A549 (cell line): ENCODE results near the gene INPP5A. TPM values are rescaled to one million over a fixed set of nuclear protein-coding genes. Genes with fewer than 3 reads are reported as not detected.

Experiments used
- ATAC-seq, 2 experiments: fragments of 200-7000 bp in 1 of 2; fragments of >200 bp in 1 of 2; cut with Nextera tagmentation in 1 of 2; cut with Tn5 transposase in 1 of 2; 3 replicates each; pipeline versions ENCODE4 v1.8.0 to v1.9.1; 2018 to 2020; ENCODE audit warnings: mild to moderate bottlenecking in 1 of 2, moderate library complexity in 1 of 2
- CTCF ChIA-PET: fragments of 300-600 bp; sonication (Branson Sonifier 250); formaldehyde crosslinking; extraction: SDS; loops from one replicate; lab custom pipeline; 2021; ENCODE audit warnings: antibody characterized with exemption, inconsistent platforms; lab: Yijun Ruan, JAX
- POLR2A ChIA-PET: fragments of 350-600 bp; formaldehyde crosslinking; extraction: SDS; loops from one replicate; lab custom pipeline; 2021; ENCODE audit warnings: antibody characterized with exemption, inconsistent platforms; lab: Yijun Ruan, JAX
- DNase-seq, 2 experiments: peaks; one replicate each; pipeline versions ENCODE4 v3.0.0 to v3.0.0-alpha.2; 2011 to 2016; ENCODE audit warnings: low read depth in 1 of 2, low spot score in 1 of 2
- FAIRE-seq: peaks from 2 replicates; lab custom pipeline; 2011; peaks lifted over from hg19 to GRCh38; lab: Jason Lieb, UNC
- H3K27ac ChIP-seq, 2 experiments: fragments of >200 bp; sonication (Bioruptor Twin); formaldehyde crosslinking; 3 replicates each; pipeline ENCODE4 v1.5.1; 2016 to 2017
- H3K4me1 ChIP-seq: fragments of >200 bp; sonication (Bioruptor Twin); formaldehyde crosslinking; 3 replicates; pipeline ENCODE4 v1.6.1; 2016
- H3K4me2 ChIP-seq: fragments of >200 bp; sonication (Bioruptor Twin); formaldehyde crosslinking; 3 replicates; pipeline ENCODE4 v1.6.1; 2016
- H3K4me3 ChIP-seq: fragments of >200 bp; sonication (Bioruptor Twin); formaldehyde crosslinking; 3 replicates; pipeline ENCODE4 v1.5.1; 2016
- H3K9me3 ChIP-seq: fragments of >200 bp; sonication (Bioruptor Twin); formaldehyde crosslinking; 3 replicates; pipeline ENCODE4 v1.6.1; 2016
- BHLHE40 ChIP-seq: IDR thresholded peaks from 2 replicates; pipeline ENCODE4 v1.6.1; 2012; ENCODE audit warnings: low read depth, low read length, inconsistent platforms
- CEBPB ChIP-seq, 2 experiments: fragments of >200 bp in 1 of 2; sonication (Bioruptor Twin) in 1 of 2; formaldehyde crosslinking in 1 of 2; IDR thresholded peaks; 2 replicates each; pipeline ENCODE4 v1.6.1; 2012 to 2016
- EHF ChIP-seq: fragments of 250-450 bp; sonication (Bioruptor Pico); IDR thresholded peaks from 2 replicates; pipeline ENCODE4 v1.5.0; 2020; ENCODE audit warnings: mild to moderate bottlenecking
- ESRRA ChIP-seq: fragments of 150-350 bp; IDR thresholded peaks from 2 replicates; pipeline ENCODE4 v1.6.1; 2014; ENCODE audit warnings: mild to moderate bottlenecking, low read length, borderline replicate concordance
- FOSL2 ChIP-seq, 2 experiments: fragments of 450-650 bp in 1 of 2; fragments of >200 bp in 1 of 2; sonication (Bioruptor Twin) in 1 of 2; formaldehyde crosslinking; IDR thresholded peaks; 2 replicates each; pipeline versions ENCODE4 v1.5.0 to v1.6.1; 2016 to 2020; ENCODE audit warnings: mild to moderate bottlenecking in 1 of 2, moderate library complexity in 1 of 2
- FOXS1 ChIP-seq: fragments of 250-450 bp; sonication (Bioruptor Pico); IDR thresholded peaks from 2 replicates; pipeline ENCODE4 v1.5.0; 2020; ENCODE audit warnings: mild to moderate bottlenecking, moderate library complexity
- HEYL ChIP-seq: fragments of 250-450 bp; sonication (Bioruptor Pico); IDR thresholded peaks from 2 replicates; pipeline ENCODE4 v1.8.0; 2021; ENCODE audit warnings: mild to moderate bottlenecking, moderate library complexity
- HMGXB4 ChIP-seq: fragments of 250-450 bp; sonication (Bioruptor Pico); IDR thresholded peaks from 2 replicates; pipeline ENCODE4 v1.5.0; 2021; ENCODE audit warnings: mild to moderate bottlenecking, moderate library complexity, borderline replicate concordance
- HOXB13 ChIP-seq: fragments of 250-450 bp; sonication (Bioruptor Pico); IDR thresholded peaks from 2 replicates; pipeline ENCODE4 v1.5.0; 2020; ENCODE audit warnings: low read depth, mild to moderate bottlenecking, moderate library complexity
- HOXB5 ChIP-seq: fragments of 250-450 bp; sonication (Bioruptor Pico); IDR thresholded peaks from 2 replicates; pipeline ENCODE4 v1.5.0; 2020; ENCODE audit warnings: mild to moderate bottlenecking, moderate library complexity
- MAZ ChIP-seq: fragments of 150-350 bp; IDR thresholded peaks from 2 replicates; pipeline ENCODE4 v1.6.1; 2014; ENCODE audit warnings: antibody characterized with exemption, low read depth, low read length, borderline replicate concordance
- NPAS2 ChIP-seq: fragments of 250-450 bp; sonication (Bioruptor Pico); IDR thresholded peaks from 2 replicates; pipeline ENCODE4 v1.8.0; 2022; ENCODE audit warnings: mild to moderate bottlenecking, moderate library complexity, borderline replicate concordance
- PBX3 ChIP-seq: IDR thresholded peaks from 2 replicates; pipeline ENCODE4 v1.6.1; 2012
- PHF8 ChIP-seq: fragments of 200-600 bp; sonication (generic); IDR thresholded peaks from 2 replicates; pipeline ENCODE4 v1.6.1; 2016; ENCODE audit warnings: low read depth, mild to moderate bottlenecking, antibody characterized with exemption, moderate library complexity, borderline replicate concordance
- RAD21 ChIP-seq, 2 experiments: fragments of >200 bp in 1 of 2; sonication (Bioruptor Twin) in 1 of 2; formaldehyde crosslinking in 1 of 2; IDR thresholded peaks in 1 of 2; conservative IDR thresholded peaks in 1 of 2; 2 replicates in 1 of 2; 3 replicates in 1 of 2; pipeline ENCODE4 v1.6.1; 2012 to 2018; ENCODE audit warnings: inconsistent platforms in 1 of 2
- SMC3 ChIP-seq: fragments of >200 bp; sonication (Bioruptor Twin); formaldehyde crosslinking; IDR thresholded peaks from 3 replicates; pipeline ENCODE4 v1.6.1; 2018; ENCODE audit warnings: inconsistent platforms
- TFCP2L1 ChIP-seq: fragments of 250-450 bp; sonication (Bioruptor Pico); IDR thresholded peaks from 2 replicates; pipeline ENCODE4 v1.5.0; 2021; ENCODE audit warnings: mild to moderate bottlenecking
- ZFP36 ChIP-seq: fragments of 450-650 bp; IDR thresholded peaks from 2 replicates; pipeline ENCODE4 v1.6.1; 2014; ENCODE audit warnings: borderline replicate concordance; ENCODE audit not compliant: partially characterized antibody
- ZNF302 ChIP-seq: fragments of 250-450 bp; sonication (Bioruptor Pico); IDR thresholded peaks from 2 replicates; pipeline ENCODE4 v1.9.0; 2021; ENCODE audit warnings: inconsistent platforms, mild to moderate bottlenecking, moderate library complexity
- WGBS: methylation state at CpG from one replicate; pipeline ENCODE4 v1.1.6; 2017; ENCODE audit errors: missing lambda C conversion rate; 5-methylcytosine and 5-hydroxymethylcytosine counted together
- polyA plus RNA-seq, 4 experiments: library from polyadenylated mRNA; depleted of rRNA in 3 of 4; stranded (reverse); fragments of >200 nt; fragmentation: RNase III in 1 of 4; extraction: RNeasy Plus Mini Kit Qiagen cat#74134 plus additional on column Dnase treatment in 1 of 4; gene quantifications; 2 replicates in 3 of 4; 3 replicates in 1 of 4; pipeline ENCODE4 v1.2.3, GENCODE V29; 2011 to 2017
- TF ChIP-seq, protein P1 (sequence below): fragments of >200 bp; sonication (Bioruptor Twin); formaldehyde crosslinking; IDR thresholded peaks from 3 replicates; pipeline ENCODE4 v1.5.1; 2016
- TF ChIP-seq, protein P2 (sequence below): IDR thresholded peaks from 2 replicates; pipeline ENCODE4 v1.6.1; 2012

INPP5A gene
- polyA plus RNA-seq, 2 of the 4 experiments (the other 2 are of a cell fraction) = 13.7 to 15.1 TPM

GRCh38 chr10:132536877-132537683 is 507 bp upstream of the INPP5A start (continued):
- TF ChIP-seq ZNF302 (no peak), HMGXB4 (CRISPR knock-in tag) (no peak), HOXB13 (no peak), HEYL (no peak), FOSL2 (IDR thresholded peaks at IDR 0.05) (no peak), FOSL2 (CRISPR knock-in tag; IDR thresholded peaks at IDR 0.05) (peak; percentile 63; the same call in 1 of the 2 replicates), BHLHE40 (no peak), HOXB5 (CRISPR knock-in tag) (0 out of 2 replicates have a peak, but pooled peaks have one; percentile 43), PHF8 (peak; percentile 67; the same call in 1 of the 2 replicates)
- TF ChIP-seq, protein P1, sequence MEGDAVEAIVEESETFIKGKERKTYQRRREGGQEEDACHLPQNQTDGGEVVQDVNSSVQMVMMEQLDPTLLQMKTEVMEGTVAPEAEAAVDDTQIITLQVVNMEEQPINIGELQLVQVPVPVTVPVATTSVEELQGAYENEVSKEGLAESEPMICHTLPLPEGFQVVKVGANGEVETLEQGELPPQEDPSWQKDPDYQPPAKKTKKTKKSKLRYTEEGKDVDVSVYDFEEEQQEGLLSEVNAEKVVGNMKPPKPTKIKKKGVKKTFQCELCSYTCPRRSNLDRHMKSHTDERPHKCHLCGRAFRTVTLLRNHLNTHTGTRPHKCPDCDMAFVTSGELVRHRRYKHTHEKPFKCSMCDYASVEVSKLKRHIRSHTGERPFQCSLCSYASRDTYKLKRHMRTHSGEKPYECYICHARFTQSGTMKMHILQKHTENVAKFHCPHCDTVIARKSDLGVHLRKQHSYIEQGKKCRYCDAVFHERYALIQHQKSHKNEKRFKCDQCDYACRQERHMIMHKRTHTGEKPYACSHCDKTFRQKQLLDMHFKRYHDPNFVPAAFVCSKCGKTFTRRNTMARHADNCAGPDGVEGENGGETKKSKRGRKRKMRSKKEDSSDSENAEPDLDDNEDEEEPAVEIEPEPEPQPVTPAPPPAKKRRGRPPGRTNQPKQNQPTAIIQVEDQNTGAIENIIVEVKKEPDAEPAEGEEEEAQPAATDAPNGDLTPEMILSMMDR = peak; percentile 35; the same call in 2 of the 3 replicates

DNA sequence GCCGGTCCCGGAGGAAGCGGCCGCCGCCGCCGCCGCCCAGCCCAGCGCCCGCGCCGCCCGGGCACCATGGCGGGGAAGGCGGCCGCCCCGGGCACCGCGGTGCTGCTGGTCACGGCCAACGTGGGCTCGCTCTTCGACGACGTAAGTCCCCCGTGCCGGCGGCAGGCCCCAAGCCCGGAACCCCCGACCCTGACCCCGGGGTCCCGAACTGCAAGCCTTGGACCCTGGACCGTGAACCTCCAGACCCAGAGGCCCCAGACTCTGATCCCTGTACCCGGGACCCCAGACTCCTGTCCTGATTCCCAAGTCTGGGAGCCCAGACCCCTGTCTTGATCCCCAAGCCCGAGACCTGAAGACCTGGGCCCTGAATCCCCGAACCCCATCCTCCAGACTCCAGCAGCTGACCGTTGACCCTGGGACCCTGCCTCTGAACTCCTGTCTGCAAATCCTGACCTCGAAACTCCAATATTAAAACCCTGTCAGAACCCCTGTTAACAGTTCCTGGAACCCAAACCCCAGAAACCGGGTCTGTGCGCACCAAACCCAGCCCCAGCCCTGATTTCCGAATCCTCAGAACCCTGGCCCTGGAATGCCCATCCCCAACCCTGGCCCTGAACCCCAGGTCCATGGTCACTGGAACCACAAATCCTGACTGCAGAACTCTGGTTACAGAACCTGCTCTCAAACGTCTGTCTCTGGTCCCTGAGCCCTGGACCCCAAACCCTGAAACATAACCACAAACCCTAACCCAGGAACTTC is 623 bp downstream of the INPP5A start:
- Histone ChIP-seq H3K4me3 (peak overlapping the region; percentile 79), H3K4me1 (peaks cover 20% of the 10 kb centered on the region), H3K9me3 (no peaks in the 10 kb centered on the region), H3K27ac (peak overlapping the region; percentile 84 to 93), H3K4me2 (peak overlapping the region; percentile 96)
- FAIRE-seq (no peak), DNase-seq (no peak), ATAC-seq (peak in 1 of 2 experiments; percentile 5; a peak in 2 of 6 replicates)
- POLR2A ChIA-PET = no interaction called here
- no peak for TF ChIP-seq ESRRA
- TF ChIP-seq CEBPB (IDR thresholded peaks at IDR 0.05) = no peak
- TF ChIP-seq SMC3 = no peak
- no peak for TF ChIP-seq TFCP2L1
- TF ChIP-seq FOSL2 (IDR thresholded peaks at IDR 0.05) = no peak
- no peak for TF ChIP-seq FOSL2 (CRISPR knock-in tag; IDR thresholded peaks at IDR 0.05)
- TF ChIP-seq NPAS2 (CRISPR knock-in tag) = no peak
- no peak for TF ChIP-seq HMGXB4 (CRISPR knock-in tag)
- TF ChIP-seq MAZ = no peak
- TF ChIP-seq, protein P2, sequence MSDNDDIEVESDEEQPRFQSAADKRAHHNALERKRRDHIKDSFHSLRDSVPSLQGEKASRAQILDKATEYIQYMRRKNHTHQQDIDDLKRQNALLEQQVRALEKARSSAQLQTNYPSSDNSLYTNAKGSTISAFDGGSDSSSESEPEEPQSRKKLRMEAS = no peak
- TF ChIP-seq BHLHE40 = no peak
- TF ChIP-seq RAD21 (conservative IDR thresholded peaks at IDR 0.05 in 1 of 2, IDR thresholded peaks at IDR 0.05 in 1 of 2) = no peak
- TF ChIP-seq FOXS1 (CRISPR knock-in tag) = no peak
- no peak for TF ChIP-seq PBX3
- no peak for TF ChIP-seq HOXB5 (CRISPR knock-in tag)
- no peak for TF ChIP-seq EHF (CRISPR knock-in tag)
- TF ChIP-seq ZFP36 = no peak
- WGBS = 16% methylated on average over 25 of the region's 42 CpGs
- CTCF ChIA-PET = interaction anchor here (1.6 to 2.2 kb wide), 3 partner anchors 39 to 84 kb away, joined by 4 to 7 read pairs (median 7); no protein-coding TSS in a partner anchor
